Erythroblast (primary cell): ENCODE data around the gene MICAL3.
A peak's percentile ranks its signal among the peaks of the same experiment; 100 is the strongest.

Experiments used
- DNase-seq, 2 experiments: peaks; one replicate each; lab custom pipeline; 2025; lab: John Stamatoyannopoulos, UW
- GATA1 ChIP-seq: IDR thresholded peaks from 2 replicates; pipeline ENCODE4 v1.6.1; 2011; ENCODE audit warnings: low read depth, mild to moderate bottlenecking, control low read depth, low read length, moderate library complexity
- POLR2A ChIP-seq: IDR thresholded peaks from 2 replicates; pipeline ENCODE4 v1.6.1; 2011; ENCODE audit warnings: mild to moderate bottlenecking, low read length

The MICAL3 gene

DNA sequence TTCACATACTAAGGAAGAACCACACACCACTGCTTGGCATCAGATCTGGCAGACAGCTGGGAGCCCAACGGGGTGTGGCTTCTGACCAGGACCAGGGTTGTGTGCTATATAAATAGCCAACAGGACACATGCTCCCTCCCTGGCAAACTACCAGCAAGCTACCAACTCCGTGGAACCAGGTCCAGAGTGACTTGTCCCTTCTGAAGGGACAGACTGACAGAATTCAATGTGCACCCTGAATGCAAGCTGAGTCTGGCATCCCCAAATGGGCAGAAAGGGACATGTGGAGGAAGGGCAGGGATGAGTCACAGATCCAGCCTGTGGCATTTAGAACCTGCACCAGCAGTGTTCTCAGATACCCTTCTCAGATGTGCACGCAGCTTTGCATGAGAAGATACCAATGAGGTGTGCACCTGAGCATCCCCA is 92.9 kb downstream of the MICAL3 start:
- DNase-seq: no peak
- TF ChIP-seq GATA1 (no peak), POLR2A (no peak)

DNA sequence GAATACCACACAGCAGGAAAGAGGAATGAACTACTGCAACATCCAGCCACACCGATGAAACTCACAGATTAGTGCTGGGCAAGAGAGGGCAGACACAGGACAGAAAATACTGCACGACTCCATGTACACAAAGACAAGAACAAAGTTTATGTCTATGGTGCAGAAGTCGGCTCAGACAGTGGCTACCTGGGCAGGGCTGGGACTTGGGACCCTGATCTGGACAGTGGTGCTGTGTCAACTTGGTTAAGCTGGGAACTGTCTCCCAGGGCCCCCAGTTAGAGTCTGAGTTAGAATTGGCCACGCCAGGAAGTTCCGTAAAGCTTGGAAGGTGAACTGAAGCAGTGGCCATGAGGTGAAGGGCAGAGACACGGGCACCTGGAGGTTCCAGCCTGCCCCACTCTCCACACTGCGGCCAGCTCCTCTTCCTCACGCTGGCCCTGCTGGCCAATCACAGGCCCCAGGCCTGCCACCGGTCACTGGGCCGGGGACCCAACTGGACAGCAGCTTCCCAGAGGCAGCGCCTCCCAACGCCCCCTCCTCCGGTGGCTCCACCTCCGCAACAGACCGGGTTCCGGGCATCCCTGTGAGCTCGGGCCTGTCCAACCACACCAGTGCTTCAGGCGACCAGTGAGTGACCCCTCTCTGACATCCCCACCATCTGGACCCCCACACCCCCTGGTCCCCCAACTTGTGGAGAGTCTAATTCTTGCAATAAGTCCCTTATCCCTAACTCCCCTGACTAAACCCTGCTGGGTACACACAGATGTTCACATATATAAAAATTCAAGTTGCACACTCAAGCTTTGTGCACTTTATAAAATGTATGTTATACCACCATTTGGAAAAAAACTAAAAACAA is 93.7 kb downstream of the MICAL3 start:
- TF ChIP-seq GATA1: no peak
- TF ChIP-seq POLR2A: no peak

DNA sequence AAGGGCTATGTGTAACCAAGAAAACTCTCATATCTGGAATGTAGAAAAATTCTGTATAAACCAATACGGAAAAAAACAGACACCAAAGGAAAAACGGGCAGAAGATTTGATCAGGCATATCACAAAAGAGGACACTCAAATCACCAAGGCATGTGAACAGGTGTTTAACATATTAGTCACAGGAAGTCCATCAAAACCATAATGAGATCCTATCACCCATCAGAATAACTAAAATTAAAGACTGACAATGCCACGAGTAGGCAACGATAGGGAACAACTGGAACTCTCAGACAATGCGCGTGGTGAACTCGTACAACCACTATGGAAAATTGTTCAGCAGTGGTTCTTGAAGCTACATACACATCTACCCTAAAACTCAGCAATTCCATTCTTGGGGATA is 94.5 kb downstream of the MICAL3 start:
- no peak for DNase-seq
- no peak for TF ChIP-seq POLR2A
- TF ChIP-seq GATA1: no peak

More for the DNA sequence above, 93.7 kb downstream of the MICAL3 start:
- no peak for DNase-seq

DNA sequence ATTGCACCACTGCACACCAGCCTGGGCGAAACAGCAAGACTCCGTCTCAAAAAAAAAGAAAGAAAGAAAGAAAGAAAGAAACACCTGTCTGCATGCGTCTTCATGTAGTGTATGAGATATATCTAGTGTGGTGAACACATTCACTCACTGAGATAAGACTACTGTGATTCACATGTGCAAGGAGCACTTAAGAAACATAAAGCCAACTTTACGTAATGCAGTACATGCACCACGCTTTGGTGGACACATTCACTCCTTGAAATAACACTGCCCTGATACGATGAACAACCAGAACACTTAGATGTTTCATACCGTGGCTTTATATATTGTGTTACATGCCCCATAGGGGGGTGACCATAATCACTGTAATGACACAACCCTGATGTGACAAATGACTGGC is 96.0 kb downstream of the MICAL3 start:
- TF ChIP-seq GATA1: no peak
- TF ChIP-seq POLR2A: no peak
- DNase-seq: no peak

DNA sequence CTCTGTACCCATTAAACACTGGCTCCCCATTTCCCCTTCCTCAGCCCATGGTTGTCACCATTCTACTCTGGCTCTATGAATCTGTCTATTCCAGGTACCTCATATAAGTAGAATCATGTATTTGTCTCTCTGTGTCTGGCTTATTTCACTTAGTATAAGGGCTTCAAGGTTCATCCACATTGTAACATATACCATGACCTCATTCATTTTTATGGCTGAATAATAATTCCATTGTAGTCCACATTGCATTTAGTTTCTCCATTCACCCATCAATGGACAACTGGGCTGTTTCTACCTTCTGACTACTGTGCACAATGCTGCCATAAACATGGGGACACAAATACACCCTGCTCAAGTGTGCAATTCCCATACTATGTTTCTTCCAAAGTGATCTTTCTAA is 97.3 kb downstream of the MICAL3 start:
- no peak for TF ChIP-seq GATA1
- no peak for TF ChIP-seq POLR2A
- no peak for DNase-seq

DNA sequence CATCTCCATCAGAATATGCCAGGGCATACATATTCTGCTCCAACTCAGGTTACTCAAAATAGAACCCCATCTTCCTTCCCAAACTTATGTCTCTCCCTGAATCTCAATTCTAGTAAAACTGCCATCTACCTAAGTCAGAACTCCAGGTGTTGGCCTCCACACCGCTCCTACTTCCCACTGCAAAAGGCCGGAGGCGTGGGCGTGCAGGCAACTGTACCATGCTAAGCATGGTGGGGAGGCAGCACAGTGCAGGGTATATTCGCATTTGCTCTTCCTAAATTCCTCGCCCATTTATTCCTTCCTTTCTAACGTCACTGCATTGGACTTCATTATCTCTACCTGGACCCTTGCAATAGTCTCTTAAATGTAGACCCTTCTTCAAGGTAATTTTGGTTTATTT is 97.8 kb downstream of the MICAL3 start:
- DNase-seq: no peak
- no peak for TF ChIP-seq POLR2A
- TF ChIP-seq GATA1: no peak

DNA sequence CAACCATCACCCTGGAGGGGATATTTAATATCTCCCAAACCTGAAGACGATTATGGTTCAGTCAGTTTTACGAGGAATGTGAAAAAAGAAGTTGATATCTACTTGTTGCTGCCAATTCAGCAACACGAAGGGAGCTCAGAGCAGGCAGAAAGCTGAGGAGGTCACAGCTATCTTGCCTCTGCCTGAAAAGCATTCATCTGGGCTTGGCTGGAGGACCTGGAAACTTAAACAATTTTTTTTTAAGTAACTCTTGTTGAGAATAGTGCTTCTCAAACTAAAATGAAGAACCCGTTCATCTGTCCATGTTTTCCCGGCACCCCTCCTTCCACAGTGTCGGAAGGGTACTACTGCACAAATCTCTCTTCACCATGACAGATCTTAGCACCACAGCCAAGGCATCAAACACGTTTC is 98.9 kb downstream of the MICAL3 start:
- DNase-seq: no peak
- TF ChIP-seq POLR2A: no peak
- no peak for TF ChIP-seq GATA1

DNA sequence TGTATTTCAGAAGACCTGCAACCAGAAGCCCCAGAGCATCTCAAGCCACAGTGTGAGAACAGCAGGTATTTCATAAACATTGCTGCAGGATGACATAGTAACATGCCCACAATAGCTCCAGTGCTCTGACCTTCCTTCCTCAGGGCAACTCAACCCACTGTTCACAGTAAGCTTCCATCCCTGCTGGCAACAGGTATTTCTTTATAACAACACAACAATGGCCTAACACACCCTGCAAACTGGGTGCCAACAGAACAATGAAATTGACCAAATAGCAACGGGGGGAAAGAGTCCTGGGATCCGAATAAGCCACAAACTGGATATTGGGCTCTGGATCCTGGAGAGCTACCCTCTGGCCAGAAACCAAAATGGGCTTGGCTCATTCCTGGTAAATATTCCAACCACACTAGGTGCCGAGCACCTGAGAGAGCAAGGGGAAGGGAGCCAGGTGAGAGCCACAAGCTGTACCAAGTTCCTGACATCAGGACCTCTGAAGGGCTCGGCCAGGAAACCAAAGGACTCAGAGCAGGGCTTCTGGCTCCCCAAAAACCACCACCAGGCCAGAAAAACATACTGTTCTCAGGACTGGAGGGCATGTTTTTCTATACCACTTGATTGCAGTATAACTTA is 99.5 kb downstream of the MICAL3 start:
- TF ChIP-seq GATA1 (no peak), POLR2A (no peak)

DNA sequence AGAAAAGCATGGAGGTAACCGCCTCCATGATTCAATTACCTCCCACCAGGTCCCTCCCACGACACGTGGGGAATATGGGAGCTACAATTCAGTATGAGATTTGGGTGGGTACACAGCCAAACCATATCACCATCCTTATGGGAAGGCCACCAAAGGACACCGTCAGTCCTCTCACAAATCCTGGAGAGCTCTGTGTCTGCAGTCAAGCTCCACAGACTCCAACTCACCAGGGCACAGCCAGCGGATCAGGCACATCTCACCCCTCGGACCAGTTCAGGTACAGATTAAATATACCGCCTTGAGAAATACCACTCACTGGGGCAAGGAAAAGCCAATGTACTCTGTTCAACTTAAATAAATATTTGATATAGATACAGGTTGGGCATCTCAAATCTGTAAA is 100.3 kb downstream of the MICAL3 start:
- no peak for DNase-seq
- TF ChIP-seq POLR2A (no peak), GATA1 (no peak)

More for the DNA sequence above, 99.5 kb downstream of the MICAL3 start:
- DNase-seq: no peak

DNA sequence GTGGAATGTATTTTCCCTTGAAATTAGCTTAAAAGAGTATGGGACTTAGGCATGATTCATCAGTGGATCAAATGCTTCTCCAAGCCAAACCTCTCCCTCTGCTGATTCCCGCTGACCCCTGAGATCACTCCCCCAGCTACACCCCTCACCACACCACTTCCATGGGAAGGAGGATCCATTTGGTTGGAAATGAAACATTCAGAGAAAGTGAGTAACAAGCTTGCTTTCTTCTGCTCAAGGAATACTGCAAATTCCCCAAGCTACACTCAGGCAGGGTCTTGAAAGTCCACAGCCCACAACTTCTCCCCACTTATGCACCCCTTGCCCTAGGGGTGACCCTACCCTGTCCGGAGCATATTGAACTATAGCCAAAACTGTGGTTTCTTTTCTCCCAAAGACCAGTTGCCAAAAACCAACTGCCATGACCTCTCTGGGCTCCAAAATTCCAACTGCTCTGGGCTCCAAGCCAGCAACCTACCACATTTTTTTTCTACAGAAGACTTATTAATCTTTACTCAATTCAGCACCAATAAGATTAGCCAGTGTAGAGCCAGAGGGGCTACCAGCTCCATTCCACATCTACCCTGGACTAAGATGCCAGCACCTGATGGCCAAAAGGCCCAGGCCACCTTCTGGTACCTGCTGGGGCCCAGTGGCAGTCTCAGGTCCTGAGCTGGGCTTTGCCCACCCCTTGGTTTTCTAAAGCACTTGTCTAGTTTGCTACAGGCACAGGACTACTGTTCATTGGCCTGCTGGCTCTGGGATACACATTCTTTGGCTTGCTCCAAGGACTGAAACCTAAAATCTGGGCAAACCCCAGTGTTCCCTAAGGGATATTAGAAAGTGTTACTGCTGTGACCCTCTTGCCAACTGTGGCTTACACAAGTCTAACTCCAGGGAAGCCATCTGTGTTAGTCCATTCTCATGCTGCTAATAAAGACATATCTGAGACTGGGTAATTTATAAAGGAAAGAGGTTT is 101.1 kb downstream of the MICAL3 start:
- DNase-seq: no peak
- TF ChIP-seq POLR2A: no peak

DNA sequence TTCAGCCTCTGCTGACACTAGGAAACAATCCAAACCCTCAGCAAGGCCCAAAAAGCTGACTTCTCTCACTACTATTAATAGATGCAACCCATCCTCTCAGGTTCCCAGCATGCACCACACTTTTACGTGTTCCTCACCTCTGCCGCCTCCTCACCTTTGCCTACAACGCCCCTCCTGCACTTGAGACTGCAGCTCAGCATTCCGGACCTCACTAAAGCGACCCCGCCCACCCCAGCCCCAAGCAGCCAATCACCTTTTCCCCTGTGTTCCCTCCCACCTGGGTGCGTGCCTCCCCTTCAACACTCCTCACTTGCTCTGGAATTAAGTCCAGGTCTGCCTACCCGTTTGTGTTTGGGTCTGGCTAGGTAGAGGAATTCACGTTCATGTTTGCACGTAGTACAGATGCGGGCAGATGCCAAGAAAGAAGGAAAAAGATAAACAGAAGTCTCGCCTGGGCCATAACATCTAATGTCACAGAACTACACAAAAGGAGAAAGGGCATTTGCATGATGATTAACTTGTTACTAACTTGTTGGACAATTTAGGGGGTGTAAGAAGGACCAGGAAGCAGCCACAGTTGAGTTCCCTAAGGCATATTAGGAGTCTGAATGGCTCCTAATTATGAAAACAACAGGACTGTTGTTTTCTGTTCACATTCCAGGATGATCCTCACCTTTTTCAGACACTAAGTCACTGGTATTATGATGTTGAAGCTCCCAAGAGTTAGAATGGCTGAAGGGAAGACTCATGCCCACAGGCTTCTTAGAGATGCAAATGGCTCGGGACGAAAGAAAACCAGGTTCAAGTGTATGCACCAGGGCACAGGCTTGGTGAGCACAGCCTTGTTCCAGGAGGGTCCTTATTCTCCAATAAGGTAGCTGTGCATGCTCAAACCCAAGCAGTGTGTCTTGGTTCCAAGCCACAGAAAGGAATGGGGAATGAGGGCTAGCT is 102.2 kb downstream of the MICAL3 start:
- DNase-seq: no peak
- TF ChIP-seq GATA1: no peak
- TF ChIP-seq POLR2A: no peak

DNA sequence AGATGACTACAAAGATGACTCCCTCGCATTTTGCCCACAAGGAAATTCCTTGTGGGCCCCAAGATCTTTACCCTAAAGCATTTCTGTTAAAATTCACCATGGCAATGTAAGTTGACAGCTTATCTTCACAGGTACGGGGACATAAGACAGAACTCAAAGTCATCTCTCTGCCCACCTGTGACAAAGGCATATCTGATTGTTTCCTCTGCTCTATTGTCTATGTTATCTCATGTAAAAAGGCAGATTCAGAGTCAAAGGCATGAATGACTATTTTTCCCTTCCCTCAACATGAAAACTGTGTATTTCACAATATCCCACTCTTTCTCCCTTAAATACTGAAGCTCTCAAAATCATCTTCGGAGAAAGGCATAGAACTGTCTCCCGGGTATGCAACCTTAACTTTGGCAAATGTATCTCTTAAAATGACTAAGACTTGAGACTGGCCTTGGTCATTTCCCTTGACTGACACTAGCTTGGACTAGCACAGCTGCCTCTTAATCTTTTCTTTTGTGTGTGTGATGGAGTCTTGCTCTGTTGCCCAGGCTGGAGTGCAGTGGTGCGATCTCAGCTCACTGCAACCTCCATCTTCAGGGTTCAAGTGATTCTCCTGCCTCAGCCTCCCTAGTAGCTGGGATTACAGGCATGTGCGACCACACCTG is 103.2 kb downstream of the MICAL3 start:
- TF ChIP-seq POLR2A (no peak), GATA1 (no peak)
- DNase-seq: peak in 1 of 2 experiments; percentile 42
